IPS-15b (cell line): ENCODE measurements around the gene GARIN5B.

Source experiments
- H3K27me3 ChIP-seq: one replicate; pipeline ENCODE4 v1.6.1; 2013; ENCODE audit warnings: low read length; ENCODE audit not compliant: control insufficient read depth, insufficient read depth
- H3K36me3 ChIP-seq: one replicate; pipeline ENCODE4 v1.6.1; 2013; ENCODE audit warnings: low read length; ENCODE audit not compliant: control insufficient read depth, insufficient read depth
- H3K4me1 ChIP-seq: one replicate; pipeline ENCODE4 v1.6.1; 2013; ENCODE audit warnings: mild to moderate bottlenecking, low read length; ENCODE audit not compliant: control insufficient read depth, insufficient read depth
- H3K4me3 ChIP-seq: one replicate; pipeline ENCODE4 v1.5.1; 2013; ENCODE audit warnings: low read depth, low read length
- H3K9ac ChIP-seq: one replicate; pipeline ENCODE4 v1.6.1; 2013; ENCODE audit warnings: low read depth, mild to moderate bottlenecking, low read length
- H3K9me3 ChIP-seq: one replicate; pipeline ENCODE4 v1.6.1; 2013; ENCODE audit warnings: mild to moderate bottlenecking, low read length; ENCODE audit not compliant: control insufficient read depth, insufficient read depth

The GARIN5B gene

GRCh38 chr19:55362174-55362989, 678 bp downstream of the GARIN5B start:
- peaks cover 1% of the 10 kb centered on the region for H3K27me3 ChIP-seq
- no peak overlapping the region for H3K4me3 ChIP-seq
- no peaks in the 10 kb centered on the region for H3K4me1 ChIP-seq
- H3K9ac ChIP-seq, result no peak overlapping the region
- H3K36me3 ChIP-seq, result no peaks in the 10 kb centered on the region
- no peaks in the 10 kb centered on the region for H3K9me3 ChIP-seq

- Histone ChIP-seq H3K4me1 (no peaks in the 10 kb centered on the region), H3K9ac (no peak overlapping the region), H3K4me3 (no peak overlapping the region), H3K36me3 (no peaks in the 10 kb centered on the region), H3K9me3 (no peaks in the 10 kb centered on the region), H3K27me3 (peaks cover 10% of the 10 kb centered on the region)
These were observed 2.2 kb downstream of the GARIN5B start for GRCh38 chr19:55360902-55361301.

- no peak overlapping the region for H3K4me3 ChIP-seq
- peaks cover 18% of the 10 kb centered on the region for H3K27me3 ChIP-seq
- no peaks in the 10 kb centered on the region for H3K9me3 ChIP-seq
- H3K36me3 ChIP-seq, result no peaks in the 10 kb centered on the region
- no peaks in the 10 kb centered on the region for H3K4me1 ChIP-seq
- H3K9ac ChIP-seq, result no peak overlapping the region
These were observed 3.8 kb downstream of the GARIN5B start for GRCh38 chr19:55358943-55359908.

GRCh38 chr19:55358493-55358892, 4.6 kb downstream of the GARIN5B start:
- no peaks in the 10 kb centered on the region for H3K36me3 ChIP-seq
- H3K27me3 ChIP-seq, result peaks cover 19% of the 10 kb centered on the region
- H3K4me3 ChIP-seq, result no peak overlapping the region
- no peaks in the 10 kb centered on the region for H3K9me3 ChIP-seq
- no peaks in the 10 kb centered on the region for H3K4me1 ChIP-seq
- H3K9ac ChIP-seq, result no peak overlapping the region

- Histone ChIP-seq H3K9ac (no peak overlapping the region), H3K36me3 (peaks cover 8% of the 10 kb centered on the region), H3K4me1 (peaks cover 1% of the 10 kb centered on the region), H3K27me3 (peaks cover 35% of the 10 kb centered on the region), H3K4me3 (no peak overlapping the region), H3K9me3 (no peaks in the 10 kb centered on the region)
These were observed 7.7 kb downstream of the GARIN5B start for GRCh38 chr19:55355213-55355821.

GRCh38 chr19:55354698-55355212, 8.3 kb downstream of the GARIN5B start, which contains the start of gene COX6B2:
COX6B2 (minus strand) TSS chr19:55354719; CDS start chr19:55354521, 198 bp downstream.
- Histone ChIP-seq H3K36me3 (peaks cover 12% of the 10 kb centered on the region), H3K4me3 (peak within 1 kb of the TSS; percentile 59), H3K9ac (no peak within 1 kb of the TSS), H3K4me1 (peaks cover 5% of the 10 kb centered on the region), H3K9me3 (no peaks in the 10 kb centered on the region), H3K27me3 (peaks cover 35% of the 10 kb centered on the region)

GRCh38 chr19:55353803-55354697, 9.0 kb downstream of the GARIN5B start:
- H3K4me3 ChIP-seq, result peak overlapping the region; percentile 59
- peaks cover 5% of the 10 kb centered on the region for H3K4me1 ChIP-seq
- no peaks in the 10 kb centered on the region for H3K9me3 ChIP-seq
- H3K27me3 ChIP-seq, result peaks cover 35% of the 10 kb centered on the region
- H3K9ac ChIP-seq, result no peak overlapping the region
- peaks cover 12% of the 10 kb centered on the region for H3K36me3 ChIP-seq

- Histone ChIP-seq H3K4me1 (peaks cover 9% of the 10 kb centered on the region), H3K4me3 (peak overlapping the region; percentile 59), H3K27me3 (peaks cover 35% of the 10 kb centered on the region), H3K9me3 (no peaks in the 10 kb centered on the region), H3K9ac (peak overlapping the region; percentile 47), H3K36me3 (peaks cover 12% of the 10 kb centered on the region)
These were observed 9.7 kb downstream of the GARIN5B start for GRCh38 chr19:55353356-55353802.

GRCh38 chr19:55352549-55353145, 10.4 kb downstream of the GARIN5B start:
- H3K36me3 ChIP-seq, result peaks cover 12% of the 10 kb centered on the region
- peaks cover 35% of the 10 kb centered on the region for H3K27me3 ChIP-seq
- H3K4me1 ChIP-seq, result peaks cover 16% of the 10 kb centered on the region
- no peaks in the 10 kb centered on the region for H3K9me3 ChIP-seq
- no peak overlapping the region for H3K9ac ChIP-seq
- H3K4me3 ChIP-seq, result peak overlapping the region; percentile 59

GRCh38 chr19:55352040-55352439, 11.0 kb downstream of the GARIN5B start:
- Histone ChIP-seq H3K27me3 (peaks cover 31% of the 10 kb centered on the region), H3K4me3 (no peak overlapping the region), H3K9ac (no peak overlapping the region), H3K9me3 (no peaks in the 10 kb centered on the region), H3K4me1 (peaks cover 16% of the 10 kb centered on the region), H3K36me3 (peaks cover 16% of the 10 kb centered on the region)
